K562 (cell line): ENCODE data around the gene SNX27. TPM values are rescaled to one million over a fixed set of nuclear protein-coding genes. Genes with fewer than 3 reads are reported as not detected.

Source experiments
- ATAC-seq: fragments of 200-7000 bp; cut with Tn5 transposase; 3 replicates; pipeline ENCODE4 v1.9.1; 2020; ENCODE audit warnings: moderate library complexity
- BruUV-seq: library from RNA; stranded (reverse); fragments of 400-500 nt; replicated peaks from 2 replicates; lab custom pipeline; 2021; lab: Mats Ljungman, UMichigan
- CTCF ChIA-PET: fragments of 300-600 bp; formaldehyde crosslinking; extraction: SDS; loops from one replicate; lab custom pipeline; 2021; ENCODE audit warnings: low intra/inter-chr PET ratio; lab: Yijun Ruan, JAX
- POLR2A ChIA-PET: fragments of 300-600, 350-650 bp; sonication (Branson Sonifier 250); formaldehyde crosslinking; extraction: SDS; loops from one replicate; lab custom pipeline; 2021; ENCODE audit warnings: antibody characterized with exemption, inconsistent platforms; lab: Yijun Ruan, JAX
- DNase-seq, 4 experiments: peaks; one replicate each; pipeline versions ENCODE4 v3.0.0 to v3.0.0-alpha.2; 2011 to 2018; ENCODE audit warnings: low spot score in 3 of 4, mixed read lengths in 3 of 4; ENCODE audit errors: extremely low read depth in 1 of 4
- FAIRE-seq: peaks from 2 replicates; lab custom pipeline; 2011; peaks lifted over from hg19 to GRCh38; lab: Jason Lieb, UNC
- H2AFZ ChIP-seq: 2 replicates; pipeline ENCODE4 v1.6.0; 2011; ENCODE audit warnings: low read depth, low read length, control low read depth, inconsistent platforms
- H3K27ac ChIP-seq: fragments of 200-600 bp; 3 replicates; pipeline ENCODE4 v1.8.0; 2011; ENCODE audit warnings: low read depth, mild to moderate bottlenecking, control low read depth, inconsistent platforms, low read length, moderate library complexity, mixed read lengths; ENCODE audit errors: extremely low read depth
- H3K27me3 ChIP-seq, 2 experiments: fragments of 300-600 bp in 1 of 2; 2 replicates in 1 of 2; 3 replicates in 1 of 2; pipeline versions ENCODE4 v1.6.0 to v1.8.0; 2011; ENCODE audit warnings: inconsistent platforms in 2 of 2, low read length in 2 of 2, mild to moderate bottlenecking in 1 of 2, mixed read lengths in 1 of 2, moderate library complexity in 1 of 2; ENCODE audit not compliant: control insufficient read depth in 2 of 2, insufficient read depth in 2 of 2
- H3K36me3 ChIP-seq: fragments of 300-600 bp; 3 replicates; pipeline ENCODE4 v1.8.0; 2011; ENCODE audit warnings: mild to moderate bottlenecking, low read length, inconsistent platforms; ENCODE audit not compliant: control insufficient read depth, insufficient read depth
- H3K4me1 ChIP-seq, 2 experiments: fragments of 200-600 bp in 1 of 2; replicated peaks in 1 of 2; 2 replicates in 1 of 2; 3 replicates in 1 of 2; pipeline versions ENCODE4 v1.5.1 to v1.8.0; 2011; ENCODE audit warnings: inconsistent platforms in 2 of 2, low read length in 2 of 2, mild to moderate bottlenecking in 1 of 2, mixed read lengths in 1 of 2, moderate library complexity in 1 of 2; ENCODE audit not compliant: control insufficient read depth in 2 of 2, insufficient read depth in 2 of 2
- H3K4me2 ChIP-seq: 2 replicates; pipeline ENCODE4 v1.6.1; 2011; ENCODE audit warnings: low read length, control low read depth, inconsistent platforms, mixed read lengths; ENCODE audit not compliant: insufficient read depth
- H3K4me3 ChIP-seq: fragments of 200-600 bp; sonication (generic), shearing (Covaris generic); 2 replicates; pipeline ENCODE4 v1.5.1; 2016; ENCODE audit warnings: control low read depth, inconsistent platforms
- H3K79me2 ChIP-seq: fragments of 200-600 bp; 3 replicates; pipeline ENCODE4 v1.8.0; 2011; ENCODE audit warnings: low read length, inconsistent platforms; ENCODE audit not compliant: control insufficient read depth, insufficient read depth
- H3K9ac ChIP-seq, 2 experiments: 2 replicates each; pipeline versions ENCODE4 v1.6.0 to v1.6.1; 2011; ENCODE audit warnings: low read depth in 2 of 2, low read length in 2 of 2, control low read depth in 1 of 2, inconsistent platforms in 1 of 2, mild to moderate bottlenecking in 1 of 2, mixed read lengths in 1 of 2; ENCODE audit not compliant: insufficient read depth in 1 of 2
- H3K9me1 ChIP-seq: one replicate; pipeline ENCODE4 v1.6.0; 2011; ENCODE audit warnings: inconsistent platforms, mild to moderate bottlenecking, low read length, moderate library complexity; ENCODE audit not compliant: control insufficient read depth, insufficient read depth
- H3K9me3 ChIP-seq: replicated peaks from 2 replicates; pipeline ENCODE4 v1.5.1; 2011; ENCODE audit warnings: low read depth, low read length, inconsistent platforms; ENCODE audit not compliant: control insufficient read depth, insufficient read depth
- H4K20me1 ChIP-seq: replicated peaks from 2 replicates; pipeline ENCODE4 v1.6.1; 2011; ENCODE audit warnings: low read length, inconsistent platforms, mixed read lengths; ENCODE audit not compliant: control insufficient read depth, insufficient read depth
- CHAMP1 ChIP-seq: fragments of 450-650 bp; IDR thresholded peaks from 2 replicates; pipeline ENCODE4 v1.6.1; 2016; ENCODE audit warnings: mild to moderate bottlenecking
- CTCF ChIP-seq, 3 experiments: IDR thresholded peaks in 2 of 3; conservative IDR thresholded peaks in 1 of 3; 2 replicates each; pipeline ENCODE4 v1.5.1; 2011 to 2012; ENCODE audit warnings: low read length in 3 of 3, mild to moderate bottlenecking in 3 of 3, control low read depth in 2 of 3, improper control_type of control experiment in 1 of 3, inconsistent platforms in 1 of 3, low read depth in 1 of 3, mixed read lengths in 1 of 3, moderate library complexity in 1 of 3; ENCODE audit not compliant: insufficient read depth in 2 of 3
- MTA1 ChIP-seq: fragments of 450-650 bp; IDR thresholded peaks from 2 replicates; pipeline ENCODE4 v1.6.1; 2017; ENCODE audit warnings: borderline replicate concordance
- RCOR1 ChIP-seq, 2 experiments: IDR thresholded peaks; 2 replicates each; pipeline ENCODE4 v1.6.1; 2012; ENCODE audit warnings: low read depth in 2 of 2, low read length in 2 of 2, borderline replicate concordance in 1 of 2, improper control_type of control experiment in 1 of 2
- WGBS: fragments of 100-300 bp; shearing (Covaris generic); methylation state at CpG from one replicate; pipeline ENCODE4 v1.1.6; 2016; ENCODE audit warnings: low coverage, mixed read lengths; ENCODE audit not compliant: insufficient coverage; ENCODE audit errors: missing lambda C conversion rate; 5-methylcytosine and 5-hydroxymethylcytosine counted together
- in situ Hi-C: fragments of 300-500 bp; cut with MboI; formaldehyde crosslinking; loops from 4 replicates; pipeline ENCODE4 v1.15.0; 2018; ENCODE audit warnings: inconsistent platforms, mixed read lengths
- intact Hi-C: fragments of 100-400 bp; cut with micrococcal nuclease; formaldehyde crosslinking; loops from 2 replicates; pipeline ENCODE4 v1.14.2; 2022
- polyA plus RNA-seq, 8 experiments: library from polyadenylated mRNA; depleted of rRNA in 4 of 8; stranded (reverse) in 5 of 8; unstranded in 3 of 8; fragments of >200 nt; fragmentation: Nextera tagmentation in 2 of 8; fragmentation: Illumina TruSeq in 1 of 8; extraction: Ambion mirVana in 2 of 8; extraction: Trizol in 1 of 8; gene quantifications; 2 replicates each; pipeline versions ENCODE4 v1.2.1 to v1.2.3, GENCODE V29; 2011 to 2014; ENCODE audit warnings: inconsistent platforms in 1 of 8, missing spikeins in 1 of 8
- total RNA-seq, 7 experiments: library from RNA; depleted of rRNA in 6 of 7; stranded (reverse); fragments of >200 nt in 6 of 7; fragmentation: Illumina TruSeq in 2 of 7; extraction: Trizol in 2 of 7; gene quantifications; 2 replicates each; pipeline versions ENCODE4 v1.2.1 to v1.2.3, GENCODE V29; 2011 to 2021; ENCODE audit warnings: low replicate concordance in 1 of 7
- TF ChIP-seq, protein P1 (sequence below), 2 experiments: fragments of 450-650 bp; formaldehyde crosslinking in 1 of 2; IDR thresholded peaks; 2 replicates each; pipeline versions ENCODE4 v1.4.0 to v1.6.1; 2014 to 2020; ENCODE audit warnings: mild to moderate bottlenecking in 2 of 2, borderline replicate concordance in 1 of 2, low read depth in 1 of 2

Gene SNX27
- total and polyA plus RNA-seq, 9 of the 15 experiments (the other 6 are each of a cell fraction or from before 2014, with no cell fraction given) = 4.5 to 18.7 (median 10.1) TPM

GRCh38 chr1:151693057-151693651 is 81.3 kb downstream of the SNX27 start:
- no peaks in the 10 kb centered on the region for H3K4me1 ChIP-seq
- H3K9me1 ChIP-seq = no peaks in the 10 kb centered on the region
- BruUV-seq = no TSS peak
- intact Hi-C loops = loop anchor here (1.0 to 2.0 kb wide), 2 partner anchors 42 to 143 kb away; no protein-coding TSS in a partner anchor
- no peak overlapping the region for H3K4me2 ChIP-seq
- FAIRE-seq = peak; percentile 79
- in situ Hi-C loops = no loop called here
- H3K9me3 ChIP-seq = no peaks in the 10 kb centered on the region
- no peak overlapping the region for H3K4me3 ChIP-seq
- ChIA-PET POLR2A (interaction anchor here (1.0 kb wide), 1 partner anchor 144 kb away, joined by 3 read pairs; no protein-coding TSS in a partner anchor), CTCF (interaction anchor here (0.6 to 2.9 kb wide), 5 partner anchors 42 to 189 kb away, joined by 3 to 26 read pairs (median 3); partner anchors contain the start of gene TDRKH)
- peak in 2 of 4 experiments; percentile 32 to 40 for DNase-seq
- peak; percentile 74 for ATAC-seq
- H3K27ac ChIP-seq = no peak overlapping the region
- H2AFZ ChIP-seq = no peak overlapping the region
- H3K79me2 ChIP-seq = no peaks in the 10 kb centered on the region
- WGBS = 61% methylated on average over 4 of the region's 4 CpGs
- H3K9ac ChIP-seq = no peak overlapping the region
- H3K27me3 ChIP-seq = no peaks in the 10 kb centered on the region
- H4K20me1 ChIP-seq = no peaks in the 10 kb centered on the region
- H3K36me3 ChIP-seq = peaks cover 28% of the 10 kb centered on the region; the same call in 2 of the 3 replicates
- TF ChIP-seq CTCF (IDR thresholded peaks at IDR 0.05 in 2 of 3, conservative IDR thresholded peaks at IDR 0.05 in 1 of 3; ENCODE audit: insufficient read depth in 2 of 3, low read depth in 1 of 3, low read length in 3 of 3) = peak; percentile 74 to 80 (median 78)
- TF ChIP-seq, protein P1, sequence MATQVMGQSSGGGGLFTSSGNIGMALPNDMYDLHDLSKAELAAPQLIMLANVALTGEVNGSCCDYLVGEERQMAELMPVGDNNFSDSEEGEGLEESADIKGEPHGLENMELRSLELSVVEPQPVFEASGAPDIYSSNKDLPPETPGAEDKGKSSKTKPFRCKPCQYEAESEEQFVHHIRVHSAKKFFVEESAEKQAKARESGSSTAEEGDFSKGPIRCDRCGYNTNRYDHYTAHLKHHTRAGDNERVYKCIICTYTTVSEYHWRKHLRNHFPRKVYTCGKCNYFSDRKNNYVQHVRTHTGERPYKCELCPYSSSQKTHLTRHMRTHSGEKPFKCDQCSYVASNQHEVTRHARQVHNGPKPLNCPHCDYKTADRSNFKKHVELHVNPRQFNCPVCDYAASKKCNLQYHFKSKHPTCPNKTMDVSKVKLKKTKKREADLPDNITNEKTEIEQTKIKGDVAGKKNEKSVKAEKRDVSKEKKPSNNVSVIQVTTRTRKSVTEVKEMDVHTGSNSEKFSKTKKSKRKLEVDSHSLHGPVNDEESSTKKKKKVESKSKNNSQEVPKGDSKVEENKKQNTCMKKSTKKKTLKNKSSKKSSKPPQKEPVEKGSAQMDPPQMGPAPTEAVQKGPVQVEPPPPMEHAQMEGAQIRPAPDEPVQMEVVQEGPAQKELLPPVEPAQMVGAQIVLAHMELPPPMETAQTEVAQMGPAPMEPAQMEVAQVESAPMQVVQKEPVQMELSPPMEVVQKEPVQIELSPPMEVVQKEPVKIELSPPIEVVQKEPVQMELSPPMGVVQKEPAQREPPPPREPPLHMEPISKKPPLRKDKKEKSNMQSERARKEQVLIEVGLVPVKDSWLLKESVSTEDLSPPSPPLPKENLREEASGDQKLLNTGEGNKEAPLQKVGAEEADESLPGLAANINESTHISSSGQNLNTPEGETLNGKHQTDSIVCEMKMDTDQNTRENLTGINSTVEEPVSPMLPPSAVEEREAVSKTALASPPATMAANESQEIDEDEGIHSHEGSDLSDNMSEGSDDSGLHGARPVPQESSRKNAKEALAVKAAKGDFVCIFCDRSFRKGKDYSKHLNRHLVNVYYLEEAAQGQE (IDR thresholded peaks at IDR 0.05; ENCODE audit: borderline replicate concordance) = peak; percentile 63; the same call in 1 of the 2 replicates
- TF ChIP-seq, protein P1 (CRISPR knock-in tag; IDR thresholded peaks at IDR 0.05; ENCODE audit: low read depth) = no peak
- TF ChIP-seq MTA1 = no peak
- TF ChIP-seq CHAMP1 = no peak
- no peak for TF ChIP-seq RCOR1 (IDR thresholded peaks at IDR 0.05; ENCODE audit: borderline replicate concordance in 1 of 2, low read depth in 2 of 2, low read length in 2 of 2)
